ENCODE results near the gene OR52I1.

- TF ChIP-seq EZH2 (IDR thresholded peaks at IDR 0.05; ENCODE audit: insufficient read depth, poor library complexity, severe bottlenecking) (no peak), EZH2phosphoT487 (IDR thresholded peaks at IDR 0.05; ENCODE audit: insufficient read depth, low read depth) (no peak)
Measured at GRCh38 chr11:4641501-4641900, 47.7 kb downstream of the OR52I1 start.

Measured in GM23248 (cell line).